Measurements from ENCODE around the gene PCDHGB2. TPM values are rescaled to one million over a fixed set of nuclear protein-coding genes. Genes with fewer than 3 reads are reported as not detected.
"Not testable (repeated sequence)": the region's sequence is repeated elsewhere in the genome, so short reads cannot be mapped to it uniquely, and the experiment has no call there.

Gene PCDHGB2
- total and polyA plus RNA-seq, 2 experiments from 2014 or later, result 0.33 TPM; not detected in 1

- Histone ChIP-seq H3K9me2 (replicated peaks; ENCODE audit: insufficient read depth) (no peaks in the 10 kb centered on the region), H3K79me2 (no peaks in the 10 kb centered on the region), H3K4me2 (no peak within 1 kb of the TSS), H2AFZ (no peak within 1 kb of the TSS), H3K9me3 (ENCODE audit: low read depth) (peaks cover 3% of the 10 kb centered on the region), H4K20me1 (ENCODE audit: insufficient read depth, poor library complexity, severe bottlenecking) (no peaks in the 10 kb centered on the region), H3K4me3 (no peak within 1 kb of the TSS), H3K4me1 (ENCODE audit: insufficient read depth) (no peaks in the 10 kb centered on the region), H3K27me3 (no peaks in the 10 kb centered on the region), H3K36me3 (replicated peaks; ENCODE audit: insufficient read depth, low read depth) (no peaks in the 10 kb centered on the region), H3K27ac (no peak within 1 kb of the TSS)
- WGBS (ENCODE audit: low lambda C conversion rate, missing lambda C conversion rate), result 84% methylated on average over 27 of the region's 27 CpGs
- TF ChIP-seq, protein P1, sequence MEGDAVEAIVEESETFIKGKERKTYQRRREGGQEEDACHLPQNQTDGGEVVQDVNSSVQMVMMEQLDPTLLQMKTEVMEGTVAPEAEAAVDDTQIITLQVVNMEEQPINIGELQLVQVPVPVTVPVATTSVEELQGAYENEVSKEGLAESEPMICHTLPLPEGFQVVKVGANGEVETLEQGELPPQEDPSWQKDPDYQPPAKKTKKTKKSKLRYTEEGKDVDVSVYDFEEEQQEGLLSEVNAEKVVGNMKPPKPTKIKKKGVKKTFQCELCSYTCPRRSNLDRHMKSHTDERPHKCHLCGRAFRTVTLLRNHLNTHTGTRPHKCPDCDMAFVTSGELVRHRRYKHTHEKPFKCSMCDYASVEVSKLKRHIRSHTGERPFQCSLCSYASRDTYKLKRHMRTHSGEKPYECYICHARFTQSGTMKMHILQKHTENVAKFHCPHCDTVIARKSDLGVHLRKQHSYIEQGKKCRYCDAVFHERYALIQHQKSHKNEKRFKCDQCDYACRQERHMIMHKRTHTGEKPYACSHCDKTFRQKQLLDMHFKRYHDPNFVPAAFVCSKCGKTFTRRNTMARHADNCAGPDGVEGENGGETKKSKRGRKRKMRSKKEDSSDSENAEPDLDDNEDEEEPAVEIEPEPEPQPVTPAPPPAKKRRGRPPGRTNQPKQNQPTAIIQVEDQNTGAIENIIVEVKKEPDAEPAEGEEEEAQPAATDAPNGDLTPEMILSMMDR (IDR thresholded peaks at IDR 0.05; ENCODE audit: poor library complexity), result no peak
- no peak for TF ChIP-seq EZH2 (IDR thresholded peaks at IDR 0.05; ENCODE audit: borderline replicate concordance)
- TF ChIP-seq EZH2phosphoT487 (IDR thresholded peaks at IDR 0.05; ENCODE audit: low read depth, severe bottlenecking, unreplicated experiment), result no peak
- no peak for DNase-seq (ENCODE audit: low spot score)
Measured at GRCh38 chr5:141338538-141339306, 21.1 kb upstream of the PCDHGB2 start, which contains the start of gene PCDHGA2. TSS of gene PCDHGA2 (plus strand) at chr5:141338760.

DNA sequence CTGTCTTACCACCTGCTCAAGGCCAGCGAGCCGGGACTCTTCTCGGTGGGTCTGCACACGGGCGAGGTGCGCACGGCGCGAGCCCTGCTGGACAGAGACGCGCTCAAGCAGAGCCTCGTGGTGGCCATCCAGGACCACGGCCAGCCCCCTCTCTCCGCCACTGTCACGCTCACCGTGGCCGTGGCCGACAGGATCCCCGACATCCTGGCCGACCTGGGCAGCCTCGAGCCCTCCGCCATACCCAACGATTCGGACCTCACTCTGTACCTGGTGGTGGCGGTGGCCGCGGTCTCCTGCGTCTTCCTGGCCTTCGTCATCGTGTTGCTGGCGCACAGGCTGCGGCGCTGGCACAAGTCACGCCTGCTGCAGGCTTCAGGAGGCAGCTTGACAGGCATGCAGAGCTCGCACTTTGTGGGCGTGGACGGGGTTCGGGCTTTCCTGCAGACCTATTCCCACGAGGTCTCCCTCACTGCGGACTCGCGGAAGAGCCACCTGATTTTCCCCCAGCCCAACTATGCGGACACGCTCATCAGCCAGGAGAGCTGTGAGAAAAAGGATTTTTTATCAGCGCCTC lies 18.9 kb upstream of the PCDHGB2 start:
- H3K9me2 ChIP-seq (replicated peaks; ENCODE audit: insufficient read depth); H3K9me3 ChIP-seq (ENCODE audit: low read depth); H3K27me3 ChIP-seq; H2AFZ ChIP-seq; H3K4me2 ChIP-seq; H3K36me3 ChIP-seq (replicated peaks; ENCODE audit: insufficient read depth, low read depth); H4K20me1 ChIP-seq (ENCODE audit: insufficient read depth, poor library complexity, severe bottlenecking); H3K4me1 ChIP-seq (ENCODE audit: insufficient read depth); H3K4me3 ChIP-seq; H3K27ac ChIP-seq; DNase-seq (ENCODE audit: low spot score); H3K79me2 ChIP-seq: not testable (repeated sequence)
- WGBS (ENCODE audit: low lambda C conversion rate, missing lambda C conversion rate), result 95% methylated on average over 29 of the region's 45 CpGs

DNA sequence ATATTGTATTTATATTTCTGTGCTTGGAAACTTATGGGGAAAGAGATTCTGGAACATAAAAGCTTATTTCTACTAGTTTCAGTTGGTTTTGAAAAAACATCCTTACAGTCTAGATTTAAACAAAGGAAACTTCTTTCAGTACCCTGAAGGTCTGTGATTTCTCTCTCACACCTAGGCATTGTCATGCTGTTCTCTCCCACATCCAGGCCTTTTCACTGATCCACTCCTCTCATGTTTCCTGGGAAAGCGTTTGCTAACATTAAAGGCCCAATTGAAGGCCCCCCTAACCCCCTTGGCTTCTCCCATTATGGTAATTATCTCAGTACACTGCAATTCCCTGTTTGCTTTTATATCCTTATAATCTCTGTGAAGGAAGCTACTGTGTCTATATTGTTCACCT lies 17.0 kb upstream of the PCDHGB2 start:
- Histone ChIP-seq H4K20me1 (ENCODE audit: insufficient read depth, poor library complexity, severe bottlenecking) (no peaks in the 10 kb centered on the region), H3K79me2 (no peaks in the 10 kb centered on the region), H3K4me1 (ENCODE audit: insufficient read depth) (no peaks in the 10 kb centered on the region), H3K9me3 (ENCODE audit: low read depth) (no peaks in the 10 kb centered on the region), H3K27ac (no peak overlapping the region), H3K27me3 (no peaks in the 10 kb centered on the region), H3K36me3 (replicated peaks; ENCODE audit: insufficient read depth, low read depth) (no peaks in the 10 kb centered on the region), H3K4me2 (no peak overlapping the region), H3K4me3 (no peak overlapping the region), H2AFZ (no peak overlapping the region), H3K9me2 (replicated peaks; ENCODE audit: insufficient read depth) (no peaks in the 10 kb centered on the region)
- WGBS (ENCODE audit: low lambda C conversion rate, missing lambda C conversion rate), result 54% methylated on average over 1 of the region's 1 CpG
- no peak for DNase-seq (ENCODE audit: low spot score)
- TF ChIP-seq, protein P1 (IDR thresholded peaks at IDR 0.05; ENCODE audit: poor library complexity), result no peak
- TF ChIP-seq EZH2phosphoT487 (IDR thresholded peaks at IDR 0.05; ENCODE audit: low read depth, severe bottlenecking, unreplicated experiment), result no peak
- TF ChIP-seq EZH2 (IDR thresholded peaks at IDR 0.05; ENCODE audit: borderline replicate concordance), result no peak

- Histone ChIP-seq H3K9me2 (replicated peaks; ENCODE audit: insufficient read depth) (no peaks in the 10 kb centered on the region), H3K9me3 (ENCODE audit: low read depth) (no peaks in the 10 kb centered on the region), H3K79me2 (no peaks in the 10 kb centered on the region), H3K4me2 (no peak within 1 kb of the TSS), H3K4me1 (ENCODE audit: insufficient read depth) (no peaks in the 10 kb centered on the region), H3K27ac (no peak within 1 kb of the TSS), H3K36me3 (replicated peaks; ENCODE audit: insufficient read depth, low read depth) (no peaks in the 10 kb centered on the region), H3K27me3 (no peaks in the 10 kb centered on the region), H3K4me3 (no peak within 1 kb of the TSS), H2AFZ (no peak within 1 kb of the TSS), H4K20me1 (ENCODE audit: insufficient read depth, poor library complexity, severe bottlenecking) (no peaks in the 10 kb centered on the region)
- WGBS (ENCODE audit: low lambda C conversion rate, missing lambda C conversion rate), result 79% methylated on average over 9 of the region's 9 CpGs
- DNase-seq (ENCODE audit: low spot score), result no peak
- TF ChIP-seq, protein P1 (IDR thresholded peaks at IDR 0.05; ENCODE audit: poor library complexity), result no peak
- TF ChIP-seq EZH2 (IDR thresholded peaks at IDR 0.05; ENCODE audit: borderline replicate concordance) (no peak), EZH2phosphoT487 (IDR thresholded peaks at IDR 0.05; ENCODE audit: low read depth, severe bottlenecking, unreplicated experiment) (no peak)
Measured at GRCh38 chr5:141343242-141343952, 16.4 kb upstream of the PCDHGB2 start, which contains the start of gene PCDHGA3. TSS of gene PCDHGA3 (plus strand) at chr5:141343829. CDS start at chr5:141344034, 205 bp downstream.

Data from hepatocyte (in vitro differentiated cells).